HG02610 (cell line): ENCODE data around the gene FAM241B.

ENCODE experiments used
- ATAC-seq: cut with Tn5 transposase; IDR thresholded peaks from one replicate; pipeline ENCODE4 v1.9.1; 2021; ENCODE audit warnings: mild to moderate bottlenecking, moderate library complexity; ENCODE audit not compliant: unreplicated experiment

Gene FAM241B

GRCh38 chr10:69647126-69647525, 17.1 kb downstream of the FAM241B start:
- ATAC-seq, result no peak

GRCh38 chr10:69647819-69648218, 17.8 kb downstream of the FAM241B start:
- no peak for ATAC-seq

- no peak for ATAC-seq
Observed at GRCh38 chr10:69648461-69648860, 18.4 kb downstream of the FAM241B start.

GRCh38 chr10:69649786-69650550, 19.9 kb downstream of the FAM241B start:
- no peak for ATAC-seq

GRCh38 chr10:69650589-69651261, 20.7 kb downstream of the FAM241B start:
- no peak for ATAC-seq

- no peak for ATAC-seq
Observed at GRCh38 chr10:69651362-69651761, 21.3 kb downstream of the FAM241B start.

GRCh38 chr10:69652111-69652856, 22.2 kb downstream of the FAM241B start:
- no peak for ATAC-seq

- ATAC-seq, result no peak
Observed at GRCh38 chr10:69652857-69653199, 22.8 kb downstream of the FAM241B start.

- ATAC-seq, result no peak
Observed at GRCh38 chr10:69653561-69653960, 23.5 kb downstream of the FAM241B start.

- ATAC-seq, result no peak
Observed at GRCh38 chr10:69655124-69655867, 25.2 kb downstream of the FAM241B start.

- no peak for ATAC-seq
Observed at GRCh38 chr10:69655868-69656555, 26.0 kb downstream of the FAM241B start.

- ATAC-seq, result no peak
Observed at GRCh38 chr10:69656742-69657269, 26.8 kb downstream of the FAM241B start.

- no peak for ATAC-seq
Observed at GRCh38 chr10:69657430-69657829, 27.4 kb downstream of the FAM241B start.

GRCh38 chr10:69657866-69658265, 27.8 kb downstream of the FAM241B start:
- no peak for ATAC-seq

GRCh38 chr10:69659241-69660038, 29.4 kb downstream of the FAM241B start:
- ATAC-seq, result no peak

GRCh38 chr10:69660296-69660695, 30.2 kb downstream of the FAM241B start:
- ATAC-seq, result no peak

GRCh38 chr10:69661414-69662172, 31.5 kb downstream of the FAM241B start:
- no peak for ATAC-seq

GRCh38 chr10:69662173-69662877, 32.3 kb downstream of the FAM241B start:
- no peak for ATAC-seq
